Measurements from ENCODE around the gene TMEM163.

GRCh38 chr2:134449157-134449556 is 269.6 kb downstream of the TMEM163 start:
- TF ChIP-seq CTCF (conservative IDR thresholded peaks at IDR 0.05; ENCODE audit: low read length) (no peak), EZH2phosphoT487 (IDR thresholded peaks at IDR 0.05; ENCODE audit: borderline replicate concordance, low read depth, low read length) (no peak)

Measured in OCI-LY7 (cell line).